Hematopoietic multipotent progenitor cell treated with erythropoietin and hydrocortisone succinate and interleukin-3 and kit ligand, for 17 days (in vitro differentiated cells): ENCODE data around the gene DTNA.

ENCODE experiments used
- DNase-seq: peaks from one replicate; pipeline ENCODE4 v3.0.0-alpha.2; 2015; ENCODE audit warnings: low spot score

DTNA gene

DNA sequence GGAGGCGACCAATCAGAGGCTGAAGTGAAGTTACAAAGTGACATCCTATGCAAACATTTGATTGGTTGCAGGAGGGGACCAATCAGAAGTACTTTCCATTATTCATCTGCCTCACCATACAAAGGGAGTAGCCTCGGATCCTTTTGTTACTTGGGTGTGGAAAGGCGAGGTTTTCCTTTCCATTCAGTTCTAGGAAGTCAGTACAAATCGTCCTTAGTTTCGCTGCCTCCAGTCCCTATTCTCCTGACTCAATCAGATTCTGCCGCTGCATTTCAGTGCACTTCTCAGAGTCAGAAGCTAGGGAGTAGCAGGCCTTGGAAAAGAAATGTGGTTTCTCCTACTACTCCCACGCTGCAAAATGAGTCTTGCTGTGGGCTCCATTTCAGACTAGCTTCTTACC lies 149.4 kb downstream of the DTNA start:
- DNase-seq: no peak

DNA sequence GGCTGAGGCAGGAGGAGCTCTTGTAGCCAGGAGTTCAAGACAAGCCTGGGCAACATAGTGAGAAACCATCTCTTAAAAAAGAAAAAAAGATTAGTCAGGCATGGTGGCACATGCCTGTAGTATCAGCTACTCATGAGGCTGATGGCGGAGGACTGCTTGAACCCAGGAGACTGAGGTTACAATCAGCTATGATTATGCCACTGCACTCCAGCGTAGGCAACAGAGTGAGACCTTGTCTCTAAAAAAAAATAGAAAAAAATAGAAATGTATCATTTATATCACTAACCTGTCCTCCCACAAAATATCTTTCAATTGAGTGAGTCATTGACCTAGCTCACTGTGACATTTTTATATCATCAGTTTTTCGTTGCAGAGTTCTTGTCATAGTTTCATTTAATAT lies 152.5 kb downstream of the DTNA start:
- DNase-seq: no peak

DNA sequence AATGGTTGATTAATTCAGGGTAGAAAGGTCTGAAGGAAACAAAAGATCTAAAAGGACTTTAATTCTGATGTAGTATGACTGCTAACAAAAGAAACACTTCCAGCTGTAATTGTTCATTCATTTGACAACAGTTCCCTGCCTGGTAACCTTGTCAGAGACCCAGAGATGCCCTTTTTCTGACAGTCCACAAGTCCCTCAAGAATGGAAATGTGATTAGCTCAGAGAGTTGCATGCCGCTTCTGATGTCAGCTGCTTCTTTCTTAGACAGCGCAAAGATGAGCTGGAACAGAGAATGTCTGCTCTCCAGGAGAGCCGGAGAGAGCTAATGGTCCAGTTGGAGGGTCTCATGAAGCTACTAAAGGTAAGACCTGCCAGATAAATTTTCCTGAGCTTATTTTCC lies 153.6 kb downstream of the DTNA start:
- DNase-seq: no peak

DNA sequence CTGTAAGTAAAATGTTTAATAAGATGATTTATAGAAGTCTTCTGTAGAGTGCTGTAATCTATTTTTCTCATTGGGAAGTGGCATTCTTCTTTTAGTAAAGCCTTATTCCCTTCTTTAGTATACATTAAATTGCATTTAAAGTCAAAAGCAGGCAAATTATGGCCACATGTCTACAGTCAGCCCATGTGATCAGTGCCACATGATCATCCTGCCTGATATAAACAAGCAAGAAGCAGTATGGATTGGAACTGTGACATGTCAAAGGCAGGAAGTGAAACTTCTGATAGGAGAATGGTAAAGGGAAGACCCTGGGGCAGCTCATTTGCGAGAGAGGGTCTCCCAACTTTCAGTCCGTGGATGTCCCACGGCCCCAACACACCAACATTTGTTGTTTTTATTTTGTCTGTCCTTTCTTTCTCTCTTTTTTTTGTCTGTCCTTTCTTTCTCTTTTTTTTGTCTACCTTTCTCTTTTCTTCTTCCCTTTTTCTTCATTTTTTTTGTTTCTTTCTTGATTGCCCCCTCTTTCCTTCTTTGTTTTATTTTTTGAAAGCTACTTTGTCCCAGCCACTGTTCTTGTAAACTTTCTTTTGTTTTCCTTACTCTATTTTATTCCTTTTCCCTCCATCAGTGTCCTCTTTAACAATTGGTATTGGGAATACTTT lies 154.9 kb downstream of the DTNA start:
- no peak for DNase-seq

DNA sequence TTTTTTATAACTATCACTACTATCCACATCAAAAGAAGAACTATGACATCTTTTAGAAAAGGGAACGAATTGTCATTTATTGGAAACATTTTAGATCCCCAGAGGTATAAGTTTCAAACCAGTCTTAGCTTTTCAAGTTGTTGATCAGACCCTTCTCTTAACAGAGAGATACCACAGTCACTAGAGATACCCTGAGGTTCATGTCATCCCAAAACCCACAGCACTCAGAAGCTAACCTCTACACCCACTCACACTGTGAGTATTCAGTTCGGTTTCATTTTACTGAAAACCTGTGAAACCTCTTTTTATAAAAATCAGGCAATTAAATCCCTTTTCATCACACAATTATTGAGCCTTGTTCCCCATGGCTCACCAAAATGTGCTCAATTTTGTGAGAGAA lies 156.2 kb downstream of the DTNA start:
- DNase-seq: no peak

DNA sequence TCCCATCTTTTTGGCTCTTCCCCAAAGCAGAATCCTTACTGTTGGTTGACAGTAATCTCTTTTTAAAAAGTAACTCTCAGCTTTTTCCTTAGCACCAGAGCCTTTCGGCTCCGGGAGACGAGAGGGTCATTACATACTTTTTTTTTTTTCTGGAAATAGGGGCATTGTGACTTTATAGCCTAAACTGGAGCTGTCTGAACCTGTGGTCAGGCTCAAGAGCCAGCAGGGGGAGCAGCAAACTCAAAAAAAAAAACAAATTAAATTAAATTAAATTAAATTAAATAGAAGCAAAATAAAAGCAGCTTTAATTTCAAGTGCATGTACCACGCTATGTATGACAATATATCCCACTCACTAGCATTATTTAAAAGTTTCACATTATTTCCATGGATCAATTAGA lies 156.6 kb downstream of the DTNA start:
- DNase-seq: no peak

DNA sequence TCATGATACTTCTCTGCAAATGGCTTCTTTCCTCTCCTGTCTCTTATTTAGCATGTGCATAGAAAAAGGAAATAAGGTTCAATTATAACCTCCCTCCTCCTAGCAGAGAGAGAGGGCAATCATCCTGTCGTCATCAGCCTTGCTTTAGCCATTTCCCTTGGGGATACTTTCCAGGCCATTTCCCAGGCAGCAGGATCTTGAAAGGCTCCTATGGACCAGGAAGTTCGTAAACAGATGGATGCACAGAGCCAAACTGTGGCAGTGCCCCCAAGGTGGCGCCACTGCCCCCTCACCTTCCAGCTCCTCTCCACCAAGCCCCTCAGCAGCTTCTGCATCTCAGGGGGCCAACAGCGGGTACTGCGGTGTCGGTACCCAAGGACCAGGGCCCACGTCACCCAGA lies 157.4 kb downstream of the DTNA start:
- no peak for DNase-seq

DNA sequence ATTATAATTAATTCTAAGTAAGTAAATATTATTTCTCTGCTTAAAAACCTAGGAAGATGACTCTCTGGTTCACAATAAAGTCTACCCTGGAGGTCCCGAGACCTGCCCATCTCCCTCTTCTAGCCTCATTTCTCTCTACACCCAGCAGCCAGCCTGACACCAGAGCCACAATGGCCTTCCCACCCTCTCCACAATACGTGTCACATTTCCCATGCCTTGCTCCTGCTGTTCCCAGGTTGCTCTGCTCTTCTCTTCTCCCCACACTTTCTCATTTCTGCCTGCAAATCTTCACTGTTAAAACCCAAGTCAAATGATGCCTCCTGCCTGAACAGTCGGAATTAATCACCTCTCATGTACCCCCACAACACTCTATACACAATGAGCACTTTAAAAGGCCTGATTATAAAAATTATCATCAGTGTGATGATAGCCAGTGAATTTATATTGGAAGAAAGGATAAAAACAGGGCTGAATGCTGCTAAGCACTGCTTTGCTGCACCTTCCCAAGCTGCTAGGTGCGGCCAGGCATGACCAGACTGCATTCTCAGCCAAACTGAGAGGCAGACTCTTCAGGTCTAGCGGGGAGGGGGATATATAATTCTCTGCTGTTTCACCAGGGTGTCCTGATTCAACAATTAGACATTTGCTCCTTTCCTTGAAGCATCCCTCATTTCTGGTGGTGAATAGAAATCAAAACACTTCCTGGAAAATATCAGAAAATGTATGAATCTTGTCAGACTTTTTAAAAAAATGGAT lies 160.6 kb downstream of the DTNA start:
- no peak for DNase-seq

DNA sequence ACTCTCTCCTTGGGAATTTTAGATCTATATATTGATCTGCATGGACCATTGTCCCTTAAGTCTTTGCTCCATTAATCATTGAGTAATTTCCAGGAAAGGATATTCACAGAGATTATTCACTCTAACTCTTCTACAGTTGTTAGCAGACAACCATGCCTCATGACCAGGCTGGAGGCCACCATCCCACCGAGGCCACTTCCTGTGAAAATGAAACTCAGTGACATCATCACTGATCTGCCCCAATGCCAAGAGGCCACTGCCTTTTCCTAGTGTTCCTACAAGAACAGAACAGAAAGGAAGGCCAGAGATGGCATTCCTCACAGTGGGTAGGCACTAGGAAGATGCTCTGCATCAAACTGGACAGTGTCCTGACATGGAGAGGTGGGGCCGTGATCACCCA lies 161.3 kb downstream of the DTNA start:
- no peak for DNase-seq

DNA sequence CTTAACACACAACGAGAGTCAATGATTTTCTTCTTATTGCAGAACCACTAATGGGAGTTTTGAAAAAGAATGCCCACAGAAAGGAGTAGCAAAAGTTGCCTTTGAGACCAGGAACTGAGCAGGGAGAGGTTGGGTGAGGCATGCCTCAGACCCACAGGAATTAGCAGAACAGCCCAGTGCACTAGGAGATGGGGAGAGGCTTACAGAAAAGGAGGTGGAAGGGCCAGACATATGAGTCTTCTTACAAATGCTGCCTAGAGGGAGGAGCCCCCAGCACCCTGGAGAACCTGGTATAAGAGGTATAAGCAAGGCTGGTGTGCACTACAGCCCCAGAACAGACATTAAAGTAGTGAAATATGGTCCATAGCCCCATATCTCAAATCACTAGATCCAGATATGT lies 162.0 kb downstream of the DTNA start:
- no peak for DNase-seq

DNA sequence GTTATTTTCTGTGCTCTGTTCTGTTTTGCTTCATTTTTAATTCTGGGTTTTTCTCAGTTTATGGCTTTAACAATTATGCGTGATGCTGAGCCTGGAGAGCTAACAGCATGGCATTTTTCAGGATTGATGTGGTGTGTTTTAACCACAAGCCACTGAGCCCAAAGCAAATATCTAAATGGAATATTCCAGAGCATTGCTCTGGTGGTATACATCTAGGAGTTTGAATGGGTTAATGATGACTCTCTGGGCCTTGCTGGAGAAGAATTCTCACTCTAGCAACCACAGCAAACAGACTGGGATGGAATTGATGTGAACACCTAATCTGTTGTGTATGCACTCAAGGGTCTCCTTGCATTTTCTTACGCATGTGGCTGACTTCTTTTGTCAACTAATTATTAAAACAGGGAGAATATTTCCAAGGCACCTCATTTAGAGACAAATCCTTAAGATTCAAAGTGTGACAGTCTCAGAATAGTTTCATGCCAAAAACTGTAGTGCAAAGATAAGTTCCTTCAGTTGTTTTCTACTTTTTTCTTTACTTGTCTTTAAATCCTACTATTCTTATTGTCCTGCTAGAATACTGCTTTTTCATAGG lies 164.0 kb downstream of the DTNA start:
- no peak for DNase-seq

DNA sequence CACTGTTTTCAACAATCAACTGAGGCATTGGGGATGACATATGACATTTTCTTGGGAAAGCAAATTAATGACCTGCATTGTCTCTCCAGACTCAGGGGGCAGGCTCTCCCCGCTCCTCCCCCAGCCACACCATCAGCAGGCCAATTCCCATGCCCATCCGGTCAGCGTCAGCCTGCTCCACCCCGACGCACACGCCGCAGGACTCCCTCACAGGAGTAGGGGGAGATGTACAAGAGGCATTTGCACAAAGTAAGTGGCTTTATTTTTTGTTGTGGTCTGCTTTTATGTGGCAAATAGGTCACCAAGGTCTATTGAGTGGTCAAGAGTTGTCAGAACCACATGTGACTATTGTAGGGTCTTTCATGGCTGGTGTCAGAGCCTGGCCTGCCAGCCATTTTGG lies 165.1 kb downstream of the DTNA start:
- no peak for DNase-seq

DNA sequence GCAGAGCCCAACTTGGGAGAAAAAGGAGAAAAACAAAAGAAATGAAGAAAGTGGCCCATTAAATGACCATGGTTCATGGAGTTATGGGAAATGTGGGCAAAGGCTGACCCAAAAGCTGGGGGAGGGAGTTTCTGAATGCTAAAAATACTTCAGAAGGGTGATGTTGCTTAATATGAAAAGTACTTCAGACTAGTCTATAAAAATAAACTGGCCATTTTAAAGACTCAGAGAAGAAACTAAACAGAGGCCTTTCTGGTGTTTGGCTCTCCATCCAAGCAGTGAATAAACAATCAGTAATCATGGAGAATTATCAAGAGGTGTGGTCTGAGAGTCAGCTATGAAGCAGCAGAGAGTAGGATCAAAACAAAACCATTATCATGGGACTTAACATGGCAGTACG lies 170.3 kb downstream of the DTNA start:
- no peak for DNase-seq

DNA sequence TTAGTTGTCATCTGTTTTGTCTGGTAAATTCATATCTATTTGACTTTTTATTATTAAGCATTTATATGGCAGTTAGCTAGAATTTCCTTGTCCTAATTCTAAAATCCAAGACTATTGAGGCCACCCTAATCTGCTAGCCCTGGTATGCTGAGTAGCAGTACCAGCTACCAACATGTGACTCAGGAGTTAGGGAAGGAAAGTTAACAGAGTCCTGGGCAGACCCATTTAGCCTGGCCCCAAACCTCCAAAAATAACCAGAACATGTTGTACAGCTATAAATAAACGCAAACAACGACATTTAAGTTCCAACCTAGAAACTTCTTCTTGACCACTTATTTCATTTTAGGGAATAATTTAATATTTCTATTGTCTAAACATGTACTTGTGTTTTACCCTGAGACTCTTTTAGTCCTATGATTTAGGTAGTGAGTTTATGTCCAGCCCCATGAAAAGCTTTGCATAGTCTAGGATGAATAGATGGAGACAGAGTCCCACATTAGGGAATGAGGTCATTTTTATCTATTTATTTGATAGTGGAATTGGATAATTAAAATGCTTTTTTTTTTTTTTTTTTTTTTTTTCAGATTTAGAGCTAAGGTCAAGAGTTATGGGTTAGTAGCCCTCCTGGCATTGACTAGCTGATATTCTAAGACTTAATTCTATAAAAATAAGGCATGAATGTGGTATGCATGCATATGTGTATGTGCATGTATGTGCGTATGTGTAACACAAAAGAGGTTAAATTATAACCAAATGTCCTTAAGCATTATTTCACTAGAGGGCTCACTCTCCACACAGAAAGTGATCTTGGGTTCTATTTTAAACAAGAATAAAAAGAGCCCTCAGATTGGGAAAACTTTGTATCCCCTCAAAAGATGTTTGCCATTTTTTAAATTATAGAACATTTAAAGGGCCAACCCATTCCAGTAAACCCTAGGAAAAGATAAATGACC lies 171.1 kb downstream of the DTNA start:
- DNase-seq: no peak

DNA sequence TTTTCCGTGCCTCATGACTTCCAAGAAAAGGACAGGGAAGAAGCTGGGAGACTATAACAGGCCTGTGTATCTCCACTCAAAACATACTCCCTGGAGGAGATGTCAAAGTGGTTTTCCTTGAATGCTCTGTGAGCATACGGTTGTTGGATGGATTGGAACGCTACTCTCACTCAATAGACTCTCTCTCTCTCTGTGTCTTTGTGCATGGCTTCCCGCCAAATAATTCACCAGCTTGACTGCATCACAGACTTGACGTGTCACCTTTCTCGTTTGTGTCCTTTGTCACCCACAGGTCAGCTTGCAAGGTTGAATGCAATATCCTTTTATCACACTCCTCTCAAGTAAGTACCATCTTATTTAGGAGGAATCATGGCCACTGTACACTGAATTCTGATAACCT lies 174.3 kb downstream of the DTNA start:
- DNase-seq: no peak

DNA sequence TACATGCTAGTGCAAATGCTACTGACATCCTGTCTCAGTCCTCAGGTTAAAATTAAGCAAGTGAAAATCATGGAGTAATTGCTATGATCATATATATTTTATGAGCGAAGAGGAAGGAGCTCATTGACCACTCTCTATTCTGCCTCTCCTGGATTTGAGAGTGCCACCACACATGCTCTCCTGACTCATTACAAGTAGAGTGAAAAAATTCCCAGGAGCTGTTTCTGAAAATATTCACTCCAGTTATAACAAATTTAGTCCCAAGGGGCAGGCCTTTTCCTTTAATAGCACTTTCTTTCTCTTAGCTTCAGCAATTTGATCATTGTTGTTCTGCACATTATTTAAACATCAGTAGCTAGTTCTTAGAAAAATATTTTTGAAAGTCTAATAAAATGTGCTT lies 176.1 kb downstream of the DTNA start:
- no peak for DNase-seq

DNA sequence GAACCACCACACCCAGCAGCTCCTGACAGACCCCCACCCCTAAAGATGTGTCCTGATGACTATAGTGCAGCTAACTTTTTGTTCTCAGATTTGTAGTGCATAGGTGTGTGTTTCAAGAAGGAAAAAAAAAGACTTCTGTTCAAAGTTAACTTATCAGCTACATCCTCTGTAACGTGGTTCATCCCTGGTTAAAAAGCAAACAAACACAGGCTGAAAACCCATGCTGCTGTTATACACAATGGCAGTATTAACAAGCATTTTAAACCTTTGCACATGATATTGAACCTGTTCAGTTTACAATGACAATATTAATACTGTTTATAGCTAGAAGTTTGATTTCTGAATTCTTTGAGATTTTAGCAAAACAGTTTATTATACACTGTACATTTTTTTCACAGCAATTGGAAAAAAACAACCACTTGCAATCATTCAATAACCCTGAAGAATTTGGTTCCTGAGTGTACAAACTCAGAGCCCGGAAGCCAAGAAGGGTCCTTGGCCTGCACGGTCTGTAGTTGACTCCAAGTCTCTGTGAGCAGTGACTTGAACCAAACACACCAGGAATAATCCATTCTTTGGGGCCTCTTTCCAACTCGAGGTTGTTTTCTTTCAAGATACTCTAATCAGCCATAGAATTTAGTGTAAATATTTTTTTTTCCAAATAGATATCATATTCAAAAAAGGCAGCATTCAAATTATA lies 177.9 kb downstream of the DTNA start:
- DNase-seq: no peak

DNA sequence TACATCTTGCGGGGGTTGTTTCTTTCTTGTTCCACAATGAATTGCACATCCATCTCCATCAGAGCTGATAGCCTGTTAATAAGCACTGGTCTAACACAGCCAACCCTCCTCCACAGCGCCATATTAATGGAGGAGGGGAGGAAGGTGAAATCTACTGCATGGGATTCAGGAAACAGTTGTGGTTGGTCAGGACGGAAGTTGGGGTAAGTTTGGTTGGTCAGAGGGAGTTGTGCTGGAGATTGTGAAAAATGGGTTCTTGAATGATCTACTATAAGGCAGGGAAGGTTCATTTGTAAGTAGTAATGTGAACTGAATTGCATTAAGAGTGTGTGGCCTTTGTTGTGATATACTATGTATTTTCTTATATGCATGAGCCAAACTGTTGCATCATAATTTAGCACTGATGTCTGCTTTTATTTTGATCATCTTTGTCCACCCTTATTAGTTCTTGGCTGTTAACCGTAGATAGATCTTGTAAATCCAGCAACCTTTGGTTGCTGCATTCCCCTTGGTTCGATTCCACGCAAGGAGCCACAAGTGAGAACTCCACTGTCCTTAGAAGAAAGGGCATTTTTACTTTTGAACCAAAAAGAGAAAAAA lies 180.5 kb downstream of the DTNA start:
- no peak for DNase-seq

DNA sequence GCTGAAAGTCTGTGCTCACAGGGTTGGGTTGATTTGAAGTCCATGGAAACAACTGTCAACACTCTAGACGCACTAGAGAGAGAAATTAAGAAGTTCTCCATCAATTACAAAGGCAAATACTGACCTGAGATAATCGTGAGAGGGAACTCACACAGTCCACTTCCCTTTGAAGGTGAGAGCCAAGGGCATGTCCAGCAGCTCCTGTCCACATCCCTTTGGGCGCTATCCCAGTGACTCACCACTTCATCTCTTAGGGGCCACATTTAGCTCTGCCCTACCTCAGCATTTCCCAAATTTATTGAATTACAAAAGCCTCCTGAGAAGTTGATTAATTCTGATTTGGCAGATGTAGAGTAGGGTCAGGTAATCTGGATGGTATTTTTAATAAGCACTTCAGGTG lies 182.3 kb downstream of the DTNA start:
- no peak for DNase-seq

DNA sequence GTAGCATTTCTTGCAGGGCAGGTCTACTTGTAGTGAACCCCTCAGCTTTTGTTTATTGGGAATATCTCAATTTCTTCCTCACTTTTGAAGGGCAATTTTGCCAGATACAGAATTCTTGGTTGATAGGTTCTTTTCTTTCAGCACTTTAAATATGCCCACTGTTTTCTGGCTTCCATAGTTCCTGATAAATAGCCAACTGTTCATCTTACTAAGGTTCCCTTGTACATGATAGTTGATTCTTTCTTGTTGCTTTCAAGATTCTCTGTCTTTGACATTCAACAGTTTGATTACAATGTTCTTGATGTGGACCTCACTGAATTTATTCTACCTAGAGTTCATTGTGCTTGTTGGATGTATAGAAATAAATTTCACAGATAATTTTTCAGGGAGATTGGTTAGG lies 183.1 kb downstream of the DTNA start:
- DNase-seq: no peak

DNA sequence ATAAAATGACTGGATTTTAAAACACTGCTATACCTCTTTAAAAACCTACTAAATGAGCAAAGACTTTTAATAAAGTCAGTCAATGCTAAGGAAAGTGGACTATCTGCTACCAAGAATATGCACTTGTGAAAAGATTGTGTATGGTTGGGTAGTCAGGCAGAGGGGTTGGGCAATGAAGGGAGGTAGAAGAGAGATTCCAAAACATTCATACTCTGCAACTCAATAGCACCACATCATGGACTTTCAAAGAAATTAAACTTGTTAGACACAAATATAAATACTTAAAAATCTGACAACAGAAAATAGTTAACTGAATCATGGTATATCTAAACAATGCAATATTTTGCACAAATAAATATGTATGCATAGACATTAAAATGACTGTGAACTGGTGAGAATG lies 191.2 kb downstream of the DTNA start:
- no peak for DNase-seq

DNA sequence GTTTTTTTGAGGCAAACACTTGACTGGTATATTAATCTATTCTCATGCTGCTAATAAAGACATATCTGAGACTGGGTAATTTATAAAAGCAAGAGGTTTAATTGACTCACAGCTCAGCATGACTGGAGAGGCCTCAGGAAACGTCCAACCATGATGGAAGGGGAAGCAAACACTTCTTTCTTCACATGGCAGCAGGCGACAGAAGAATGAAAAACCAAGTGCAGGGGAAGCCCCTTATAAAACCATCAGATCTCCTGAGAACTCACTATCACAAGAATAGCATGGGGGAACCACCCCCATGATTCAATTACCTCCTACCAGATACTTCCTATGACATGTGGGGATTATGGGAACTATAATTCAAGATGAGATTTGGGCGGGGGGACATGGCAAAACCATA lies 194.9 kb downstream of the DTNA start:
- no peak for DNase-seq
